Spleen (tissue), 11 donors: ENCODE data around the gene MAML1. TPM values are rescaled to one million over a fixed set of nuclear protein-coding genes. Genes with fewer than 3 reads are reported as not detected.
A peak's percentile ranks its signal among the peaks of the same experiment; 100 is the strongest.

Experiments
- DNase-seq: peaks from one replicate; pipeline ENCODE4 v3.0.0-alpha.2; 2020
- H3K27ac ChIP-seq, 8 donors: fragments of 200-600 bp; sonication (generic) in 7 of 8; 1 replicate in 4 of 8; 2 replicates in 4 of 8; pipeline versions ENCODE4 v1.5.0 to v1.8.0; 2016 to 2021; ENCODE audit warnings: inconsistent platforms in 4 of 8, mild to moderate bottlenecking in 4 of 8, moderate library complexity in 1 of 8
- H3K27me3 ChIP-seq, 7 donors: fragments of 200-600 bp; sonication (generic) in 6 of 7; replicated peaks in 1 of 7; 1 replicate in 4 of 7; 2 replicates in 3 of 7; pipeline versions ENCODE4 v1.5.0 to v1.8.0; 2016 to 2021; ENCODE audit warnings: inconsistent platforms in 3 of 7, mild to moderate bottlenecking in 1 of 7
- H3K36me3 ChIP-seq, 6 donors: fragments of 200-600 bp; sonication (generic) in 5 of 6; 1 replicate in 4 of 6; 2 replicates in 2 of 6; pipeline versions ENCODE4 v1.5.0 to v1.8.0; 2016 to 2021; ENCODE audit warnings: inconsistent platforms in 2 of 6
- H3K4me1 ChIP-seq, 6 donors: fragments of 200-600 bp; sonication (generic) in 5 of 6; 1 replicate in 3 of 6; 2 replicates in 3 of 6; pipeline versions ENCODE4 v1.5.0 to v1.8.0; 2016 to 2021; ENCODE audit warnings: inconsistent platforms in 3 of 6
- H3K4me3 ChIP-seq, 8 donors: fragments of 200-600 bp; sonication (generic) in 7 of 8; 1 replicate in 4 of 8; 2 replicates in 4 of 8; pipeline versions ENCODE4 v1.5.0 to v1.8.0; 2016 to 2021; ENCODE audit warnings: inconsistent platforms in 4 of 8, mild to moderate bottlenecking in 4 of 8, moderate library complexity in 2 of 8
- H3K9me3 ChIP-seq, 8 donors: fragments of 200-600 bp; sonication (generic) in 7 of 8; 1 replicate in 4 of 8; 2 replicates in 4 of 8; pipeline versions ENCODE4 v1.5.0 to v1.8.0; 2016 to 2021; ENCODE audit warnings: inconsistent platforms in 4 of 8
- POLR2A ChIP-seq, 3 donors: fragments of 450-650 bp; IDR thresholded peaks; one replicate each; pipeline ENCODE4 v1.5.1; 2017; ENCODE audit warnings: antibody characterized with exemption in 3 of 3, mild to moderate bottlenecking in 1 of 3
- POLR2AphosphoS5 ChIP-seq, 3 donors: sonication (generic); formaldehyde crosslinking; IDR thresholded peaks; one replicate each; pipeline ENCODE4 v1.5.1; 2017; ENCODE audit warnings: antibody characterized with exemption in 3 of 3
- WGBS, 5 donors: extraction: QIAGEN DNeasy Blood & Tissue Kit in 3 of 5; methylation state at CpG; one replicate each; pipeline versions ENCODE4 v1.1.5 to v1.1.7; 2013 to 2018; 5-methylcytosine and 5-hydroxymethylcytosine counted together
- intact Hi-C: fragments of 100-400 bp; cut with DNase I; formaldehyde crosslinking; loops from one replicate; pipeline ENCODE4 v1.15.0; 2023; ENCODE audit warnings: low total_unique reads
- polyA plus RNA-seq, 3 donors: library from polyadenylated mRNA; stranded (reverse); fragments of 200-250 nt; gene quantifications; one replicate each; pipeline ENCODE4 v1.2.1, GENCODE V29; 2013
- total RNA-seq, 7 donors: library from RNA; depleted of rRNA in 3 of 7; stranded (reverse); fragments of >200 nt in 3 of 7; fragmentation: NEBNext Ultra II Directional in 4 of 7; extraction: Animal tissue kit (Norgen Biotek cat#: 25700) in 4 of 7; gene quantifications; one replicate each; pipeline versions ENCODE4 v1.1.0 to v1.2.1, GENCODE V29; 2016 to 2021
- TF ChIP-seq, protein P1 (sequence below), 11 experiments: fragments of 200-600 bp in 7 of 11; fragments of 450-650 bp in 4 of 11; sonication (generic) in 4 of 11; IDR thresholded peaks in 8 of 11; conservative IDR thresholded peaks in 3 of 11; 1 replicate in 7 of 11; 2 replicates in 4 of 11; pipeline versions ENCODE4 v1.4.0 to v1.8.0; 2016 to 2021; ENCODE audit warnings: antibody characterized with exemption in 11 of 11, inconsistent platforms in 4 of 11, mild to moderate bottlenecking in 1 of 11
- donor health status: healthy with polysubstance abuse.
- donor health status: DM: no; HTN: no; CAD: no; lungs with moderate emphysema.
- donor health status: DM: no; HTN: no; CAD: no.
- donor health status: Bipolar disorder and iron deficiency.
- donor health status: healthy.
- donor health status: DM: no; HTN: no; CAD: no.
- donor health status: DM: yes; HTN: yes; CAD: no.

Gene MAML1
- total and polyA plus RNA-seq, 10 donors, result 4.7 to 42.8 (median 33.7) TPM

DNA sequence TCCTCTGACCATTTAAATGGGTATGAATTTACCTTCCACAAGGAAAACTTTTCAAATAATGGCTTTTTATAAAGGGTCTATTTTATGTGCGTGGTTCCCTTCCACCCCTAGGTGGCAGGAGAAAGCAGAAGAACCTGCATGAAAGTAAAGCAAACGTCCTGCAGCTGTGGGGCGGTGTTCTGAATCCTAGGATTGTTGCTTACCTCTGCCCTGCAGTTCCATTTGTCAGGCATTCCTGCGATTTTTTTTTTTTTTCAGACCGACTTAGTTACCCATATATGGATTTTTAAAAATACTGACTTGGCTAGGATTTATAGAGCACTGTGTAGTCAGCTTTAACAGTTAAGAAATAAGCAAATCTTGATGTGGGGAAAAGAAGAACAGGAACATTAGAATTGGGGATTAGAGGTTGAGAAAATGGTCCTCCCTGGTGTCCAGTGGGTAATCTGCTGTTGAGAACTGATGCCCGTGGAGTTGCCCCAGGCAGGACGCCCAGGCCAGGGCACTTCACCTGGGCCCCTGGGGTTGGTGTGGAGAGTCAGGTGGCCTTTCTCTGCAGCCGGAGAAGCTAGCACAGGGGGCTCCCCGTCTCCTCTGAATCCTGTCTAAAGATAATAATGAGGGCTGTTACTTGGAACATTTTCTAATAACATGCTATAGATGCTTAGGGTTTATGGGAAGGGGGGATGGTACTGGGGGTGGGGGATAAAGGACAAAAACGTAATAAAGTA is 30.8 kb downstream of the MAML1 start:
- DNase-seq, result peak; percentile 75
- peak overlapping the region in 5 of 8 donors; percentile 13 to 46 (median 27) for H3K27ac ChIP-seq
- no peaks in the 10 kb centered on the region for H3K27me3 ChIP-seq
- H3K9me3 ChIP-seq, result no peaks in the 10 kb centered on the region
- WGBS, 5 donors, result 33 to 42% (median 36%) methylated on average over 10 of the region's 10 CpGs
- peaks cover 15 to 99% (median 73%) of the 10 kb centered on the region in 6 donors for H3K4me1 ChIP-seq
- TF ChIP-seq POLR2A (IDR thresholded peaks at IDR 0.05) (no peak), POLR2AphosphoS5 (IDR thresholded peaks at IDR 0.05) (peak in 1 of 3 donors; percentile 51)
- TF ChIP-seq, protein P1, sequence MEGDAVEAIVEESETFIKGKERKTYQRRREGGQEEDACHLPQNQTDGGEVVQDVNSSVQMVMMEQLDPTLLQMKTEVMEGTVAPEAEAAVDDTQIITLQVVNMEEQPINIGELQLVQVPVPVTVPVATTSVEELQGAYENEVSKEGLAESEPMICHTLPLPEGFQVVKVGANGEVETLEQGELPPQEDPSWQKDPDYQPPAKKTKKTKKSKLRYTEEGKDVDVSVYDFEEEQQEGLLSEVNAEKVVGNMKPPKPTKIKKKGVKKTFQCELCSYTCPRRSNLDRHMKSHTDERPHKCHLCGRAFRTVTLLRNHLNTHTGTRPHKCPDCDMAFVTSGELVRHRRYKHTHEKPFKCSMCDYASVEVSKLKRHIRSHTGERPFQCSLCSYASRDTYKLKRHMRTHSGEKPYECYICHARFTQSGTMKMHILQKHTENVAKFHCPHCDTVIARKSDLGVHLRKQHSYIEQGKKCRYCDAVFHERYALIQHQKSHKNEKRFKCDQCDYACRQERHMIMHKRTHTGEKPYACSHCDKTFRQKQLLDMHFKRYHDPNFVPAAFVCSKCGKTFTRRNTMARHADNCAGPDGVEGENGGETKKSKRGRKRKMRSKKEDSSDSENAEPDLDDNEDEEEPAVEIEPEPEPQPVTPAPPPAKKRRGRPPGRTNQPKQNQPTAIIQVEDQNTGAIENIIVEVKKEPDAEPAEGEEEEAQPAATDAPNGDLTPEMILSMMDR (IDR thresholded peaks at IDR 0.05 in 8 of 11, conservative IDR thresholded peaks at IDR 0.05 in 3 of 11), result peak; percentile 65 to 88 (median 82)
- intact Hi-C loops, result no loop called here
- H3K4me3 ChIP-seq, result no peak overlapping the region
- peaks cover 0 to 35% (median 25%) of the 10 kb centered on the region in 6 donors for H3K36me3 ChIP-seq

DNA sequence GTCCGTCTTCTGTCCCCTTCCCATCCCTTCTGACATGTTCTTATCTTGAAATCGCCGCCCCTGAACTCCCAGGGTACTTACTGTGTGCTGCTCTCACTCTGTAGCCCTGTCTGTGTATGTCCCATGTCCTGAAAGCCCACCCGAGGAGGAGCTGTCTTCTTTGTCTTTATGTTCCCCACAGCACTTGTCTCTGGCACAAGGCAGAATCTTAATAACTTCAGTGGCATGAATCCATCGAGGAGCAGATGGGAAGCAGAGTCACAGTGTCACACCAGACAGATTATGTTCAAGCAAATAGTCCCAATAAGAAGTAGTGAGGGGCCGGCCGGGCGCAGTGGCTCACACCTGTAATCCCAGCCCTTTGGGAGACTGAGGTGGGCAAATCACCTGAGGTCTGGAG is 31.4 kb downstream of the MAML1 start:
- WGBS, 5 donors, result 75 to 81% (median 80%) methylated on average over 8 of the region's 8 CpGs
- no peak overlapping the region for H3K4me3 ChIP-seq
- H3K27ac ChIP-seq, result peak overlapping the region in 1 of 8 donors; percentile 13
- intact Hi-C loops, result no loop called here
- H3K4me1 ChIP-seq, result peaks cover 15 to 99% (median 67%) of the 10 kb centered on the region in 6 donors
- TF ChIP-seq POLR2AphosphoS5 (IDR thresholded peaks at IDR 0.05), result no peak
- TF ChIP-seq POLR2A (IDR thresholded peaks at IDR 0.05), result no peak
- TF ChIP-seq, protein P1 (IDR thresholded peaks at IDR 0.05 in 8 of 11, conservative IDR thresholded peaks at IDR 0.05 in 3 of 11), result no peak
- no peaks in the 10 kb centered on the region for H3K27me3 ChIP-seq
- no peaks in the 10 kb centered on the region for H3K9me3 ChIP-seq
- H3K36me3 ChIP-seq, result peaks cover 0 to 42% (median 30%) of the 10 kb centered on the region in 6 donors
- peak; percentile 17 for DNase-seq

DNA sequence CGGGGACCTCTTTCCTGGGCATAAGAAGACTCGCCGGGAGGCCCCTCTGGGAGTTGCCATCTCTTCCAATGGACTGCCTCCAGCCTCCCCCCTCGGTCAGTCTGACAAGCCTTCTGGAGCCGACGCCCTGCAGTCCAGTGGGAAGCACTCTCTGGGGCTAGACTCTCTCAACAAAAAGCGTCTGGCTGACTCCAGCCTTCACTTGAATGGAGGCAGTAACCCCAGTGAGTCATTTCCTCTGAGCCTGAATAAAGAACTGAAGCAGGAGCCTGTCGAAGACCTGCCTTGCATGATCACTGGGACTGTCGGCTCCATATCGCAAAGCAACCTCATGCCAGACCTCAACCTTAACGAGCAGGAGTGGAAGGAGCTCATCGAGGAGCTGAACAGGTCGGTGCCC is 32.8 kb downstream of the MAML1 start:
- Histone ChIP-seq H3K36me3 (peaks cover 0 to 55% (median 43%) of the 10 kb centered on the region in 6 donors), H3K4me3 (no peak overlapping the region), H3K27ac (peak overlapping the region in 1 of 8 donors; percentile 28), H3K4me1 (peaks cover 15 to 95% (median 57%) of the 10 kb centered on the region in 6 donors), H3K27me3 (no peaks in the 10 kb centered on the region), H3K9me3 (no peaks in the 10 kb centered on the region)
- 58 to 74% (median 65%) methylated on average over 12 to 13 of the region's 13 CpGs for WGBS, 5 donors
- TF ChIP-seq POLR2AphosphoS5 (IDR thresholded peaks at IDR 0.05), result no peak
- TF ChIP-seq POLR2A (IDR thresholded peaks at IDR 0.05), result no peak
- TF ChIP-seq, protein P1 (IDR thresholded peaks at IDR 0.05 in 8 of 11, conservative IDR thresholded peaks at IDR 0.05 in 3 of 11), result no peak
- intact Hi-C loops, result no loop called here
- peak; percentile 63 for DNase-seq

DNA sequence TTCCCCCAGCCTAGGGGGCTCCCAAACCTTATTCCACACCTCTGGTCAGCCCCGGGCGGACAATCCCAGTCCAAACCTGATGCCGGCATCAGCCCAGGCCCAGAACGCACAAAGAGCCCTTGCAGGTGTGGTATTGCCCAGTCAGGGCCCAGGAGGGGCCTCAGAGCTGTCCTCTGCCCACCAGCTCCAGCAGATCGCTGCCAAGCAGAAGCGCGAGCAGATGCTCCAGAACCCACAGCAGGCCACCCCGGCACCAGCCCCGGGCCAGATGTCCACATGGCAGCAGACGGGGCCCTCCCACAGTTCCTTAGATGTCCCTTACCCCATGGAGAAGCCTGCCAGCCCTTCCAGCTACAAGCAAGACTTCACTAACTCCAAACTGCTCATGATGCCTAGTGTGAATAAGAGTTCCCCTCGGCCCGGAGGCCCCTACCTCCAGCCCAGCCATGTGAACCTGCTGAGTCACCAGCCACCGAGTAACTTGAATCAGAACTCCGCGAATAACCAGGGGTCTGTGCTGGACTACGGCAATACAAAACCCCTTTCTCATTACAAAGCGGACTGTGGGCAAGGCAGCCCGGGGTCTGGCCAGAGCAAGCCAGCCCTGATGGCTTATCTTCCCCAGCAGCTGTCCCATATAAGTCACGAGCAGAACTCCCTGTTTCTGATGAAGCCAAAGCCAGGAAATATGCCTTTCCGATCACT is 33.6 kb downstream of the MAML1 start:
- DNase-seq, result peak; percentile 70
- H3K36me3 ChIP-seq, result peaks cover 0 to 63% (median 51%) of the 10 kb centered on the region in 6 donors
- peak in 1 of 3 donors; percentile 49 for TF ChIP-seq POLR2AphosphoS5 (IDR thresholded peaks at IDR 0.05)
- TF ChIP-seq, protein P1 (IDR thresholded peaks at IDR 0.05 in 8 of 11, conservative IDR thresholded peaks at IDR 0.05 in 3 of 11), result no peak

More for the DNA sequence above, 33.6 kb downstream of the MAML1 start:
- H3K27ac ChIP-seq, result peak overlapping the region in 1 of 8 donors; percentile 28
- H3K27me3 ChIP-seq, result no peaks in the 10 kb centered on the region
- H3K9me3 ChIP-seq, result no peaks in the 10 kb centered on the region
- H3K4me1 ChIP-seq, result peaks cover 15 to 95% (median 53%) of the 10 kb centered on the region in 6 donors
- intact Hi-C loops, result no loop called here
- 63 to 81% (median 72%) methylated on average over 14 to 20 of the region's 20 CpGs for WGBS, 5 donors
- H3K4me3 ChIP-seq, result no peak overlapping the region
